ENCODE measurements around the gene ARHGAP1.

Gene ARHGAP1

GRCh38 chr11:46635557-46636139 lies 64.8 kb downstream of the ARHGAP1 start:
- DNase-seq: no peak

- no peak for DNase-seq
Measured at GRCh38 chr11:46633291-46634217, 66.9 kb downstream of the ARHGAP1 start.

- DNase-seq: no peak
Measured at GRCh38 chr11:46632502-46632901, 67.9 kb downstream of the ARHGAP1 start.

- DNase-seq: no peak
Measured at GRCh38 chr11:46631676-46632075, 68.7 kb downstream of the ARHGAP1 start.

GRCh38 chr11:46630237-46630636 lies 70.2 kb downstream of the ARHGAP1 start:
- no peak for DNase-seq

- DNase-seq: no peak
Measured at GRCh38 chr11:46628961-46629360, 71.5 kb downstream of the ARHGAP1 start.

Measured in stimulated activated CD4-positive, alpha-beta T cell treated with anti-CD3 and anti-CD28 coated beads, Interleukin-2, amount 100 ng/mL, for 48 hours (primary cell).